Amniotic epithelial cell (primary cell): ENCODE results near the gene IL16.
A peak's percentile ranks its signal among the peaks of the same experiment; 100 is the strongest.

Source experiments
- DNase-seq: peaks from one replicate; pipeline ENCODE4 v3.0.0-alpha.2; 2010; ENCODE audit warnings: low read depth

Gene IL16

DNA sequence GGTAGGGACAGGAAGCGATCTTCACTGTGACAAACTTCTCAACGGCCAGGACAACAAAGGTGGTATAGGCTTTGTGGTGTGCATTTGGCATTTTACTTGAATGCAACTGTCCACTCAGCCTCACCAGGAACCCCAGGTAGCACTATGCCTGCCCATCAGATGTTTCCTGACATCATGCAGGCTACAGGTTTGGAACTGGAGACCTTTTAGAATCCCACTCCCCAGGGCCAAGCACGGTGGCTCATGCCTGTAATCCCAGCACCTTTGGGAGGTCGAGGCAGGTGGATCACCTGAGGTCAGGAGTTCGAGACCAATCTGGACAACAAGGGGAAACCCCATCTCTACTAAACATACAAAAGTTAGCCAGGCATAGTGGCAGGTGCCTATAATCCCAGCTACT is 117.7 kb downstream of the IL16 start:
- no peak for DNase-seq

DNA sequence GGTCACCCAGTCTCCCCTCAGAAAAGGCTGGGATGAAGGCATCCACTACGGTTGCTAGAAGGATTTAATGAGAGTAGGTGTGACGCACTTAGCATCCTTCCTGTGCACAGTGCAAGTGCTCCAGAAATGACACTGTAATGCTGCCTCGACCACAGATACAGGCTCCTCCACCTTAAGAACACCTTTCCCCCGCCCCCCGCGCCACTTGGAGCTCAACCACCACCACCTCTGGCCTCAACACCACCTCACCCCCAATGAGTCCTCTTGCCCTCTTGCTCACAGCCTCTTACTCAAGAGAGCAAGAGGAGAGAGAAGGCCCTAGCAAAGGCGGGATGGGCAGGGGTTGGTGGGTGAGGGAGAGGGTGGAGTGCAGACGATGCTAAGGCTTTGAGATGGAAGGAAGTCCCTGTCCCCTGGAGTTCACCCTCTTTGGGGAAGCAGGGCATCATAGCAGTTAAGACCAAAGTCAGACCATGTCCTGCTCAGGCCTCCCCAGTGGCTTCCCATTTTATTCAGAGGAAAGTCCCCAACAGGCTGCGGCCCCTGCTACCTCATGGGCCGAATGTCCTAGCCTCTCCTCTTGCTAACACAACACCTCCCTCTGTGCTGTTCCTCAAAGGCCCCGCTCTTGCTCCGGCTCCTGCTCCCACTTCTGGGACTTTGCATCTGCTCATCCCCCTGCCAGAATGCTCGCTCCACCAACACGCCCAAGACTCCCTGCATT is 118.9 kb downstream of the IL16 start:
- DNase-seq: no peak

DNA sequence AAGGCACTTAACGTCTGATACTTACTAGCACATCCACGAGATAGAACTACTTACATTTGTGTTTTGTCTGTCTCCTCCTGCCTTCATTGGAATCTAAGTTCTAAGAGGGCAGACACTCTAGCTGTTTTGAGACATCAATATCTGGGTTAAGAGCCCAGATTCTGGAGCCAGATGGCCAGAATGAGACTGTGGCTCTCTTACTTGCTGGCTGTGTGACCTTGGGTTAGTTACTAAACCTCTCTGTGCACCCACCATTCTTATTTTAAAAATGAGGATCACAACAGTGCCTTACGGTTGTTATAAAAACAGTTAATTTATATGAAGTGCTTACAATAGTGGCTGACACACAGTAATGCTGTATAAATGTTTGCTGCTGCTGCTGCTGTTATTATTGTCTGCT is 119.6 kb downstream of the IL16 start:
- DNase-seq: no peak

DNA sequence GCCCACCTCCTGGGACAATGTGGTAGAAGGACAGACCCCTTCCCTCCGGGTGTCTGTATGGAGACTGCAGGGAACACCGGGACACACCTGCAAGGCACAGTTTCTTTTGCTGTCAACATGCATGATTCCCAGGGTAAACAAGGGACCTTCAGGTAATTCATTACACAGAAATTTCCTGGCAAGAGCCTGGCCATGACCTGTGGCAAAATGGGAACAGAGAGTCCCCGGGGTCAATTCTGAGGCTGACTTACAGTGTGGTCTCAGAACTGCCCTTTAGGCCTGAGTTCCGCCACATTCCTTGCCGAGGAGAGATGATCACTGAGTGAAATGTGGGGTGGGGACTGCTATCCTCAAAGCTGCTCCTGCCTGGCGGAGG is 121.0 kb downstream of the IL16 start:
- DNase-seq: no peak

DNA sequence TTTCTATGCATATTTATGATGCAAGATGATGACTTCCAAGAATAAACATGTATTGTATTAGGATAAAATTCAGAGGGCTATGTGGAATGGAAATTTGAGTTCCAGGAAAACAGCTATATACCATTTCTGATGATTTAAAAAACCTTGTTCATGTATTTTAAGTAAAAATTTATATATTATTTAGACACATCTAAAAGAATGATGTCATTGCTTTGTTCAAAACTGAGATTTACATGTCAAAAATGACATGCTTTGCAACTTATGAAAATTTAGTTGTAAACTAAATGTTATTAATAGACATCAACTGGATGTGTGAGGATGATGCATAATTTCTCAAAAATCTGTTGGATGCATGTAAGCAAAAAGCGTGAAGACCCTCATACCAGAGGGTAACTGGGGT is 125.0 kb downstream of the IL16 start:
- DNase-seq: no peak

DNA sequence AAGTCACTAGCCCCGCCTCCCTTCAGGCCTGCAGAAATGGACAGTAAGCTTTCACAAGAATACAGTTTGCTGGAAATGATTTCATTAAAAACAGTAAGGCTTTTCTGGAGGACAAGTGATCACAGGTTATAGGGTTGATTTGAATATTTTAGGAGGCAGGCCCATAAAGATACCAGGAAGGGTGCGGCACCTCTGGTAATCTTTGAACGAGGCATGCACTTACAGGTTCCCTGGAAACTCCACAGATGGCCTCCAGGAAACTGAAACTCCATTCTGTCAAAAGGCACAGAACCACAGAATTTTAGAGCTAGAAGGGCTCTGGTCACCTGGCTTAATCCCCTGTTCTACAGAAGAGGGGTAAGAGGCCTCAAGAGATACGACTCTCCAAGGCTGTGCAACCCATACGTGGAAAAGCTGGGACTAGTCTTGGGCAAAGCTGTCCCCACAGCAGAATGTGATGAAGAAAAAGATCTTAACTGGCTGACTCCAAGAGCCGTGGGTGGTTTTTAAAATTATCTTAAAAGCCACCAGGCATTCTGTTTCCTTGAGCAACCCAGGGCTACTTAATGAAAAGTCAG is 126.1 kb downstream of the IL16 start:
- DNase-seq: no peak

DNA sequence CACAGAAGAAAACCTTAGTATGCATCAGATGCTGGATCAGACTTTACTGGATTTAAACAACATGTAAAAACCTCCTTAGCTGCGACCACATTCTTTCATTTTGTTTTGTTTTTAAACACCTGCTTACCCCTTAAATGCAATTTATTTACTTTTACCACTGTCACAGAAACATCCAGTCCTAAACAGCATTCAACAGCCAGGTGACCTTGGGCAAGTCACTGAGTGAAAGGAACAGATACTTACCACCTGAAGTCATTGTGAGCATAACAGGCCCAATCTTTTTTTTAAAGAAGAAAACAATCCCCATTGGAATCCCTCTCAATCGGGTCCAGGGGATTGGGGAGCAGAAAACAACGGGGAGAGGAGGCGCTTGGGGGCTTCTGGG is 126.9 kb downstream of the IL16 start:
- no peak for DNase-seq

DNA sequence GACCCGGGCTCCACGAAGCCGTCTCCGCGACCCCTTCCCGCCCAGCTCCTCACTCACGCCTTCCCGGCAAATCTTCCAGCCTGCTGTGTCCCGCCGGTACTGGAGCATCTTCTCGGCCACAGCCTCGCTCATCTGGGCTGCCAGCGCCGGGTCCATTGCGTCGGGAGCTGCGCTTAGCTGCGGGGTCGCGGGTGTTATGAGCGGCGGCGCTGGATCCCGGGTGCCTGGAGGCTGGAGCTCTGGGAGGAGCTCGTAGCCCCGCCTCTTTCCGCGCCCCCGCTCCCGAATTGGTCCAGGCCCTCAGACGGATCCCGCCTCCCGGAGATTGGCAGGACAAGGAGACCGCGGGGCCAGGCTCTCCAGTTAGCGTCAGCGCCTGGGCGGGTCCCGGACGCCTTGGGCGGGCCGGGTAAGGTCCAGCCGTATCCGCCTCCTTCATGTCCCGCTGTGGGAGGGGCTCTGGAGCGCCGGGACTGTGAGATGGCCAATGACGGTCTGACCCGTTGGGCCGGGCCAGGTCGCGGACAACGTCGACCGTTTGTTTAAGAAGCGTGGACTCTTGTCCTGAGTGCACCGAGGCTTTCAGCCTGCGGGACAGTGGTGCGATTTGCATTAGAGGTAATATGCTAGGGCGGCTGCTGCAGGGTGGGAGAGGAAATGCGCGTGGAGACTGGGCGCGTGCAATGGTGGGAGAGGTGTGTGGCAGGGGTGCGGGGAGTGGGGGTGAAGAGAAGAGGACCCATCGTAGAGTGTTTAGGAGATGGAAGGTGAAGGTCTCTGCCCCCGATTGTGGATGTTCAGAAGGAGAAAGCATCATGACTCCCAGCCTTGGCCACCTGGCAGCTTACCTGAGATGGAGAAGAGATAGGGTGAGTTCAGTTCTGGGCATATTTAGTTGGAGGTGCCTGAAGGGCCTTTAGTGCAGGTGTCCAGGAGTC is 127.5 kb downstream of the IL16 start, which contains the start of gene STARD5:
Gene STARD5, minus strand, starts transcription at position 198 of the 938 bp plus-strand sequence. Its CDS starts 42 bp downstream, at position 156.
- DNase-seq: peak; percentile 93

DNA sequence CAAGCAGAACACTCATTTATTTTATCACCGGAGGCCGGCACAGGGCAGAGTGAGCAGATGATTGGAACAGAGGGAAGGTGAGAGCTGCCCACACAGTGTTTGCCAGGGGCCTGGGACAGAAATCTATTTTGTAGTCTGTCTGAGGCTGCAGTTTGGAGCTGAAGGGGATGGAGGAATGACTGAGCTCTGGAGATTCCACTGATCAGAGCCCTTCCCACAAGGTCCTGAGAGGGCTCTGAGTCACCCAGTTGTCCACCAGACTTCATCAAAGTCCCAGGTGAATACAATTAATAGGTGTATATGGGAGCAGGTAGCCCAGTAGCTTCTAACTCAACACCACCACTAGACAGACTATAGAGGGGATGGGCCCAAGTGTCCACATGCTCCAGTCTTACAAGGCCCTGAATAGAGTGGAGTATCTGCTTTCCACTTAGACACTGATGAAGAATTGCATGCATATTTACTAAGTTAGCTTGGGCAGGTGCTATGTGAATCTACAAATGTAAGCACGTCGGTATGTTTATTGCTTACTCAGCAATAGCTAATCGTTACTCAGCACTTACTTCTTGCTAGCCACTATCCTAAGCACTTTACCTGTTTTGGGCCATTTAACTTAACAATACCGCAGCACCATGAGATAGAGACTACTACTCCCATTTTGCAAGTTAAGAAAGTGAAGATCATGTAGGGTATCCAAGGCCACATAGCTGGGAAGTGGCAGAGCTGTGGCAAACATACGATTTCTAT is 130.0 kb downstream of the IL16 start:
- peak; percentile 16 for DNase-seq

DNA sequence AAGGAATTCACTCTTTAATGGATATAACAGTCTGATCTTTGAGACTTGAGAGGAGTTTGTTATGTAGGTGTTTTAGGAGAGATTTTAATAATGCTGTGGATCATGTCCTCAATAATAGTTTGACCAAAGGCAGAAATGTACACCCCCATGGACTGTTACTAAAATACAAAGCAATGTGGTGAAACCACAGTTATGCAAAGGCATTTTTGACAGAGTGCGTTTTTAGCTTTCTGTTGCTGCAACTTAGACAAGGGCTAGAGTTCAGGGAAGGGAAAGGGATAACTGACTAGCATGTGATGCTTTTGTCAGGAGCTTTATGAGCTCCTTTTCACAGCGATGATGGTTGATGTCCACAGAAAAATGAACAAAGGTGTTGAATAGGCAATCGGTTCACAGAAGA is 130.8 kb downstream of the IL16 start:
- DNase-seq: peak; percentile 95

DNA sequence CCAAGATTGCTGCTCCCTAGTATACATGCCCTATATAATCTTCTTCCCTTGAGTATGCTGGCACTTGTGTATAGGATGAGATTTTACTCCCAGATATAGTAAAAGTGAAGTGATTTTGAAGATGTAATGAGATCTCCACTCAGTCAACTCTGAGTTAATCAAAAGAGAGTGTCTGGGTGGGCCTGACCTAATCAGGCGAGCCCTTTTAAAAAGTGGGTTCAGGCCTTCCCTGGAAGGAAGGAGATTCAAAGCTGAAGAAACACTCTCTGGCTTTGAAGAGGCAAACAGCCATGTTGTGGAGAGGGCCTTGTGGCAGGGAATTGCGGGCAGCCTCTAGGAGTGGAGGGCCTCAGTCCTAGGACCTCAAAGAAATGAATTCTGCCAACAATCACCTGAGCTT is 132.8 kb downstream of the IL16 start:
- DNase-seq: no peak

DNA sequence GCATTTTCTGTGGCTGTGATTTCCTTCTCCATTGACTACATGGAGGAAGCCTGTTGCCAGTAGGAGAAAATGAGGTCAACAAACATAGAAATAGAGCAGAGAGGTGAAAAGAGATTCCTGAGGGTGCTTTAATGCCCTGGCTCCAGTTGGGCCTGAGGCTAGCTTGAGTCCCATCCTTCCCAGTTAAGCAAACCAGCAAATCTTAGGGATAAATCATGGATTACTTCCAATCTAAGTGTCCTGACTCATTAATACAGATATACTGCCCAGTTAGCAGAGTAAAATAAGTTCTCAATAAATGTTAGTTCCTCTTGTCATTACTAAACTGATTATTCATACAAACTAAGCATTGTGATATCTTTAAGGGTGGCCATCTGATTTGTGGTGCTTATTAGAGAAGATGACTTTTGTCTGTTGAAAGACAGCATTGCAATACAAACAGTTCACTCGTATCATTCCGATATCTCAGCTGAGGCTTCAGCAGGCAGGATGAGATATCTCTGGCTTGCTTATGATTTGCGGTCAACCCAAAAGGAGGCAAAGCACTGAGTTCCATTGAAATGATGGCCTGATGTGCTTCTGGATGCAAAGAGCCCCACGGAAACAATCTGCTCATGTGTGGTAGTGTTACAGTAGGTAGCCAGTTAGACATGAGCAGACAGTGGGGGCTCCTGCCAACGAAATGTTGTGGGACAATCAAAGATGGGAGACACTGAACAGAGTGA is 133.8 kb downstream of the IL16 start:
- peak; percentile 88 for DNase-seq

DNA sequence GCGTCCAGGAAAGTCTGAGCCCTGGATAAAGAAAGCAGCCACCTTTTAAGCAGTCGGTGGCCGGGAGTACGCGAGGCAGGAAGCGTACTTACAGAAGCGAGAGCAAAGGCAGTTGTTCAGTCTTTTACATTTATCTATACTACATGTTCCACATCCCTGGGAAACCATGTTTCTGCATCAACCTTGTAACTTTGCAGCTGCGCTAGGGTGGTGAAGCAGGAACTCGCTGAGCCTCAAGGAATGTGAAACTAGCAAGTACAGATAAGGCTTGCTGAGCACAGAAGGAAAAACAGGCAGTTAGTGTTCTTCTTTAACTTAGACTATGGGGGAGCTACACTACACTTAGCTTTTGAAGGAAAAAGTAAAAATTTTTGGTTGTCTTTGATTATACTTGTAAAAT is 134.5 kb downstream of the IL16 start:
- peak; percentile 88 for DNase-seq

DNA sequence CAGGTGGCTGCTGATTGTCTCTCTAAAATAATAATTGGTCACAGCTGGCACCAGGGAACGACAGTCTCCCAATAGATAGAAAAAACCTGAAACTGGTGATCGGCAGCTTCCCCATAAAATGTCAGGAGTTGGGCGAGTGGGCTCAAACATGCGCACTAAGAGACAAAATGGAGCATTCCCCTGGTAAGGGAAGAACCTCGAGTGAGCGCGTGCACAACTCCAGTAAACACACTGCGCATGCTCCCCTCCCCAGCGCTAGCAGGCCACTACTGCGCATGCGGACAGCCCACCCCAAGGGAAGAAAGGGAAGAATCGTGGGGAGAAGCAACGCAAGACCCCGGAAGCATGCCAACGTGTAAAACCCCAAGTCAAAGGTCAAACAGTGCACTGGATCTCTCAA is 134.9 kb downstream of the IL16 start:
- no peak for DNase-seq

DNA sequence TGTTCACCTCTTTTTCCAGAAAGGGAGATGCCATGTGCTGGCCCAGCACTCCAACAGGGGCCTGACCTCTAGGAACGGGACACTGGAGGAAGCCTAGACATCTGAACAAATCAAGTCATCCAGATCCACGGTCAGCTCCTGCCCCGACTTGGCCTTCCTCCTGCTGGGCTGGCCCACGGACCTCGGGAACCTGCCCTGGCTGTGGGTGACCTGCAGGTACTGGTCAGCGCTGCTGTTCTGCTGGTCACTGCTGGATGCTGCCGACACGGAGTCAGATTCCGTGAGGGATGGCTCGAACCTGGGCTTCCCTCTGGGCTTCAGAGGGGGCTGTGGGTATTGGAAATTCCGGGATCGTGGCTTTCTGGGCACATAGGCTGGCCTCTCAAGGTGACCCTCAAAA is 135.6 kb downstream of the IL16 start:
- DNase-seq: no peak

DNA sequence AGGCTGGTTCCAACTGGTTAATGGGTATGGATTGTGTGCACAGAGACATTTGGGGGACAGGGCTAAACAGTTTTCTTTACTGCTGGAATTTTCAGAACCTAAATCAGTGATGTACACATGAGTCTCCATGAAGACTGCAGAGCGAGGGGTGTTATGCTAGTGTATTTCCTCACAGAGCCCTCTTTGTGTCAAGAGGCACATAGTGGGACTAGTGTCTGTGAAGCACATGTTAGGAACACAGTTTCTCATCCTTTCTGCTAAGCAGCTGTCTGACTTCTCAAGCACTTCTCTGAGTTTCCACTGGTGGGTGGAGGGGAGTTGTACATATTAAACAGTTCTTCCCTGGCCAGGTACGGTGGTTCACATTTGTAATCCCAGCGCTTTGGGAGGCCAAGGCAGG is 136.7 kb downstream of the IL16 start:
- no peak for DNase-seq

DNA sequence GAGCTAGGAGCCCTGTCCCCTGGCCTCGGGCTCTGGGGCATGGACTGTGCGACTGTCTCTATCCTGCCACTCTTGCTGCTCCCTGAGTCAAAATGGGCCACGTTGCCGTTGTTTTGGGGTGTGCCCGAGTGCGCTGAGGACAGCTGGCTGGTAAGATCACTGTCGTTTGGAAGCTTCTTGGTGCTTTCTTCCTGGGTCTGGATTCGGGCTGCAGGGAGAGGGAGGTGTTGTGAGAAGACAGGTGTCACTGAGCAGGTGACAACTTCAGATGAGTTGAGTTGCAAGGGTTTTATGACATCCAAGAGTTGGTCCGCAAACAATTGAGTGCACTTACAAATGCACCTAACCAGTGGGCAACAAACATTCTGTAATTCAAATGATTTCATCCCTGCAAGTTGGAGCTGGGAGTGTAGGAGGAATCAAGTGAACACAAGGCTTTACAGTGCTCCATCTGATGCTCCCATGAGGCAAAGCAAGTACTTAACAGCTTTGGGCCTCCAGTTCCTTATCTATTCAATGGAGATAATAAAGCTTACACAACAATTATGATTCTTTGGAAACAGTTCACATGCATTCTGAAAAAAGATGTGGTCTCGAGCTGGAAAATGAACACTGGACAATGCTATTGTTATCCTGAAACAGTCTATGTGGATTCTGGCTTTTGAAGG is 138.2 kb downstream of the IL16 start:
- DNase-seq: peak; percentile 96

DNA sequence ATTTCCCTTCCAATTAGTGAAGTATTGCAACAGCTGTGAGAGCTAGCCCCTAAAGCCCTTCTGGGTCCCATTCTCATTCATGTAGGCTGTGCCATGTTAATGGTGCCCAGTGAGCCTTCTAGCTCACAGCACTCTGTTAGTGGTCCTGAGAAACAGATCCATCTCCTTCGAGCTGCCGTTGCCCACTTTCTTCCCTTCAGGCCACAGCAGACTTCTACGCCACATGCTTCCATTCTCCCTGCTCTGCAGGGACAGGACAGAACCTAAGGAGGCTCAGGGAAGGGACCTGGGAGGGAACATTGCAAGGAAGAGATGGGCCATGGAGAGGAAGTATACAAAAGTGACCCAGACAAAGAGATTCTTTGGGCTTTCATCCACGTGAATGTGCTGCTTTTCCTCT is 139.0 kb downstream of the IL16 start:
- DNase-seq: no peak

DNA sequence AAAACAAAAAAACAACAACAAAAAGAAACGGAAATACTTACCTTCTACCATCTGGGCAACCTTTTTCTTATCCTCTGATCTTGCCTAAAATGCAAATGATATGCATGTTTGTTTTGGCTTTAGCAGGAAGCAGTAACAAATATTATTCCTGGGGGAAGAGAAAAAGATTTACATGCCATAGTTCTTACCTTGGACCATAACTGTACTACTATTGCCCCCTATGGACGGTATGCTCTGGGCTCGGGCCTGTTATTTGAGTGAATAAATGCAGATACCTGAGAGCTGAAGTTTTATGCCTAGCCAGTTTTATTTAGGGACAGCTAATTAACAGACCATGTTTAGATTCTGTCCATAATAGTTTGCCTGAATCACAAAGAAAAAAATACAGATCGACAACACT is 139.9 kb downstream of the IL16 start:
- peak; percentile 61 for DNase-seq

DNA sequence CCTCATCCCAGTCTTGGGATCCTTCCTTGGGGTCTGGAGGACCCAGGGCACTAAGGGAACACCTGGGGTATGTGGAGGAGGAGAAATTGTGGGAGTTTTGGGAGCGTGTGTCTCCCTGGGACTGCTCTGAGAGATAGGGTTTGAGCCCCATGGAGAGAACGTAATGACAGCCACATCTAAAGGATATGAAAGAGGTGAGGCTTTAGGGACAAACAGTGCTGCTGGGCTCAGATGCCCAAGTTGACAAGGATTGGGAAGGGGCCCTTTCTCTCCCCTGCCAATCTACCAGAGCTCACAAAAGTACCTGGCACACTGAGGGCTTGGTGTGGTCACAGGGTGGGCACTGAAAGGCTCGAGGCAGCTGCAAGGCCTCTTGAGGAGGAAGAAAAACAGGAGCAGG is 140.6 kb downstream of the IL16 start:
- no peak for DNase-seq

DNA sequence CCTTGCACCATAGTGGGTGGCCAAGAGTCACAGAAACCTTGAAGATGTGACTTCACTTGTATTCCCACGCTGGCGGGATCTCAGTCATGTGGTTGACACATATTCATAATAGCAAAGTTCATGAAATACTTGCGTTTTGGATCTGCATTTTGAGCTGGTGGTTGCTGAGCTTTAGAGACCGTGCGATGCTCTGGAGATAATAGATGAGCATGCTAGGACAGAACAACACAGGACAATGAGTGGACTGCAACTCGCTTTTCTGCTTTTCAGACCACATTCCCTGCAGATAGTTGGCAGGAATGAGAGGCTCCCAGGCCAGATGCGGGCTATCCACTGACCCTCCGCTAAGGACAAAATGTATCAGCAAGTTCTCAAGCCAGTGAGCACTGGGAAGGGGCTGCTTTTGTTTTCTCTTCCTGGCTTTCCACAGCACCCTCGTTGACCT is 141.1 kb downstream of the IL16 start:
- no peak for DNase-seq
